GM13976 (cell line): ENCODE results near the gene CUBN.

Source experiments
- DNase-seq: peaks from one replicate; pipeline ENCODE4 v3.0.0; 2012; ENCODE audit warnings: low spot score
- in situ Hi-C: fragments of 300-500 bp; cut with MboI; formaldehyde crosslinking; loops from one replicate; pipeline ENCODE4 v1.12.0; 2022; ENCODE audit warnings: low sequenced_read_pairs, mixed read lengths, inconsistent platforms; ENCODE audit not compliant: unreplicated experiment
- TF ChIP-seq, protein P1 (sequence below): IDR thresholded peaks from 2 replicates; pipeline ENCODE4 v1.5.1; 2012; ENCODE audit warnings: borderline replicate concordance, mild to moderate bottlenecking; ENCODE audit not compliant: insufficient read depth; ENCODE audit errors: extremely low read depth, missing control alignments, control extremely low read depth

The CUBN gene

DNA sequence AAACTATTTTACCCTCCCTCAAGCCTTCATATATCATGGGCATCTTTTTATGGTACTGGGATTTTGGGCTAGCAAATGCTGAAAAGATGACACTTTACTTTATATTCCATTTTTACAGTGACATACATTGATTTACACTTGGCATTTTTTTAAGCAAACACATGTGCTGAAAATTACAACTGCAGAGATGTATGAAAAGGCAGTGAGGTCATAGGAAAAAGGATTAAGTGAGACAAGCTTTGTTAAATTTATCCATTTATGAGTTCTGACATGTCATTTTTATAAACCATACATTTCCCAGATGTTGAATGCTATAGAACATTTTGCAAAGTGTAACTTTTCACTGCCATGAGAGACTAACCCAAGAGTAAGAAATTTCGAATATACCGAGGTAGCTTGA is 243.6 kb downstream of the CUBN start:
- DNase-seq, result no peak
- in situ Hi-C loops, result no loop called here
- TF ChIP-seq, protein P1, sequence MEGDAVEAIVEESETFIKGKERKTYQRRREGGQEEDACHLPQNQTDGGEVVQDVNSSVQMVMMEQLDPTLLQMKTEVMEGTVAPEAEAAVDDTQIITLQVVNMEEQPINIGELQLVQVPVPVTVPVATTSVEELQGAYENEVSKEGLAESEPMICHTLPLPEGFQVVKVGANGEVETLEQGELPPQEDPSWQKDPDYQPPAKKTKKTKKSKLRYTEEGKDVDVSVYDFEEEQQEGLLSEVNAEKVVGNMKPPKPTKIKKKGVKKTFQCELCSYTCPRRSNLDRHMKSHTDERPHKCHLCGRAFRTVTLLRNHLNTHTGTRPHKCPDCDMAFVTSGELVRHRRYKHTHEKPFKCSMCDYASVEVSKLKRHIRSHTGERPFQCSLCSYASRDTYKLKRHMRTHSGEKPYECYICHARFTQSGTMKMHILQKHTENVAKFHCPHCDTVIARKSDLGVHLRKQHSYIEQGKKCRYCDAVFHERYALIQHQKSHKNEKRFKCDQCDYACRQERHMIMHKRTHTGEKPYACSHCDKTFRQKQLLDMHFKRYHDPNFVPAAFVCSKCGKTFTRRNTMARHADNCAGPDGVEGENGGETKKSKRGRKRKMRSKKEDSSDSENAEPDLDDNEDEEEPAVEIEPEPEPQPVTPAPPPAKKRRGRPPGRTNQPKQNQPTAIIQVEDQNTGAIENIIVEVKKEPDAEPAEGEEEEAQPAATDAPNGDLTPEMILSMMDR, result no peak

DNA sequence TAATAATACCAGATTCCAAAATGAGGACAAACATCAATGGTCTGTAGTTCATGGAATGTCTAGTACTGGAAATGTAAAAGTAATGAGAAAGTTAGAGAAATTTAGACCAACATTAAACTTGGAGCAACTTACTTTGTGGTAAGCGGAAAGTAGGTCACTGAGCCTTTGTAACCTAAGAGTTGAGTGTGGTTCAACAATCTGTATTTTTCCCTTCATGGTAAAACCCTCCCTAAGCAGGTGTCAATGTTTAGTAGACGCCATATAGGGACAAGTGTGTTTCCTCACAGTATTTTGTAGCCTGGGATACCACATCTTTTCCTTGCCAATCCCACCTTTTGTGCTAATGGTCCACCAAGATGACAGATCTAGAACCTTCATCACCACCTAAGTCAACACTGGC is 245.1 kb downstream of the CUBN start:
- in situ Hi-C loops, result no loop called here
- TF ChIP-seq, protein P1, result no peak
- no peak for DNase-seq

DNA sequence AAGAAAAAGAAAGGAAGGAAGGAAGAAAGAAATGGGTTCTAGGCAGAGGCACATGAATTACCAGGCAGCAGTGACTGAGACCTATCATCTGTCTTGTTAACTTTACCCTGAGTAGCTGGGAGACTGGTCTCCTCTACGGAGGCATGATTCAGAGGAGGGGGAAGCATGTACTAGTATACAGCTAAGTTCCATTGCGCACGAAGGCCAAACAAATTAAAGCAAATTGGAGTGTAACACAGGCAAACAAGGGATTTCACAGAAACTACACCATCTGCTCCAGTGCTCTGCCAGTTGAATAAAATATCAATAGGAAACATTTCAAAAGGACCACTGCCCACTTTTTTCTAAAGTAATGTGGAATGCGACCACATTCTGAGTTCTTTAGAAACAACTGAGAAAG is 246.5 kb downstream of the CUBN start:
- DNase-seq, result no peak
- in situ Hi-C loops, result no loop called here
- TF ChIP-seq, protein P1, result no peak

DNA sequence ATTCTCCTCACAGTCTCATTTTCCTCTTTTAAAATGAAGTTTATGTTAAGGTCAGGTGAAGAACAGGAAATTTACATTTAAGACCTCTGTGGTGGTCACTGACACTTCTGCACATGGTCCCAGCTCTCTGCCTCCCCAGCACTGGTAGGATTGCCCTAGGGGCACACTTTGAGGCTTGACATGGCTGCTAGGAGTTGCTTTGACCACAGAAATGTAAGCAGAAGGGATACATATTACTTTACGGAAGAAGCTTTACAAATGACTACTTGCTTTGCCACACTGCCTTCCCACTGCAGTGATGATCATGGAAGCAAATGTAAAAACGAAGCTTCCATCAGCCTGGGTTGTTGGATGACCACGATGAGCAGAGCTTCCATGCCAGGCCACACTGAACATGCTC is 259.3 kb downstream of the CUBN start:
- TF ChIP-seq, protein P1, result no peak
- in situ Hi-C loops, result no loop called here
- DNase-seq, result no peak

DNA sequence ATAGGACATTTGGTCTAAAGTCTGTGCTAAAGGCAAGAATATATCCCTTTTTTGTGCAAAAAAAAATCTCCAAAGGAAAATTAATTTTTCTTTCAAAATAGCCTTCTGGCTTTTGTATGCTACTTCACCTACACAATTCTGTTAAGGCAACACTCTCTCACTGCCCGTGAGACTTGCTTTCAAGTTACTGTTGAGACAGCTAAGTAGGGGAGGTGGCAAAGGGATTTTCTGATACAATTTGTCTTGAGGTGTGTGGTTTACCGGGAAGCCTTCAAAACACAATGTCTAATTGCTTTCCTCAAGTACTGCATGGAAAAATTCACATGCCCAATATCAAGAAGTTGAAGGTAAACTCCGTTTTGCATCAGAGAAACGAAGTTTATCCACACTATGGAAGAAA is 261.6 kb downstream of the CUBN start:
- DNase-seq, result no peak
- in situ Hi-C loops, result no loop called here
- TF ChIP-seq, protein P1, result no peak

DNA sequence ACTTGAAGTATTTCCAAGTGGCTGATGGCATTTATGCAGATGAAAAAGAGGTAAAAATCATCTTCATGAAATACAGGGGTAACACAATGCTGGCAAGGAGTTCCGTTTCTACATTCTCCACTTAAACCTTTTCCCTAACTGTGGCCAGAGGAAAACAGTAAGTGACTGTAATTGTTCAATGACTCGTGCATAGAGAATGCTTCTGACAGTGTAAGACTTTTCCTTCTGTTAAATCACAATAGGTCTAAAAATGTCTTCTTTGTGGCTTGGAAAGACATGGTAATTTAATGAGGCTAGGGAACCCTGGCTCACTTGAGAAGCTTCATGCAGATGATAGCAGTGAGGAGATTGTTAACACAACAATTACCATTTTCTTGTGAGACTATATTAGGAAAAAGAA is 262.1 kb downstream of the CUBN start:
- DNase-seq, result no peak
- in situ Hi-C loops, result no loop called here
- TF ChIP-seq, protein P1, result no peak

DNA sequence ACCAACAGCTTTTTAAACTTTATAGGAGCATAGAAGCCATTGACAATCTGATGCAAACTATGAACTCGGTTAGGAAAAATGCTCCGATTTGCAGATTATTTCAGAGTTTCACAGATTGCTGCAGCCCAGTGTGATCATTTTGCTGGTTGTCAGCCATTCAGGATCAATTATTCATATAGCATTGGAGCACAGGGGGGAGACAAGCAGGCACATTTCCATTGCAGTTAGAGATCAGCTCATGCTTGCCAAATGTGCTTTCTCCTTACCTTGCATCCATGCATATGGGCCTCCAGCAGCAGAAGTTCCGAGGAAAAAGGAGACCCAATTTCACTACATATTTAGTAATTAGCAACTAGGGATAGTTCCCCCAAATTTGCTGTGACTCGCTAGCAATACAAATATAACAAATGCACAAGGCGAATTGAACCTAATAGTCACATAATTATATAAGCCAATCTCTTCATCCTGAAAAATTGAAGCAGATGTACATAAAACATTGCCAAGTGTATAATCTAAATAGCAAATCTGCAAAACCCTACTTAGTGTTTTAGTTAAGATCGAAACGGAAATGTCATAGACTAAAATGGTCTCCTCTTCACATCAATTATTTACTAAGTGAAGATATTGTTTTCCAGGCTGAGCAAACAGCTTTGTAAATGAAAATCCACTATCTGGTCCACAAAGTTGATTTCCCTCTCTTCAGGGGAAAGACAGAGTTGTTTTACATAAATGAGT is 262.9 kb downstream of the CUBN start:
- TF ChIP-seq, protein P1, result no peak
- in situ Hi-C loops, result no loop called here
- DNase-seq, result no peak
